HepG2 (cell line): Measurements from ENCODE around the gene STUB1. TPM values are rescaled to one million over a fixed set of nuclear protein-coding genes. Genes with fewer than 3 reads are reported as not detected.

Experiments
- FOXA1 ChIP-seq, 2 experiments: fragments of 450-650 bp in 1 of 2; sonication (generic) in 1 of 2; formaldehyde crosslinking in 1 of 2; IDR thresholded peaks; 2 replicates each; pipeline versions ENCODE4 v1.4.0 to v1.6.1; 2016 to 2020; ENCODE audit warnings: missing genetic modification reagents in 1 of 2
- PATZ1 ChIP-seq: sonication (generic); formaldehyde crosslinking; IDR thresholded peaks from 2 replicates; pipeline ENCODE4 v1.4.0; 2020; ENCODE audit warnings: missing genetic modification reagents
- PRDM15 ChIP-seq: sonication (generic); formaldehyde crosslinking; IDR thresholded peaks from 2 replicates; pipeline ENCODE4 v1.4.0; 2020; ENCODE audit warnings: missing genetic modification reagents
- TBX3 ChIP-seq: fragments of 450-650 bp; IDR thresholded peaks from 2 replicates; pipeline ENCODE4 v1.6.1; 2017; ENCODE audit warnings: antibody characterized with exemption, mild to moderate bottlenecking, inconsistent platforms, borderline replicate concordance
- ZBTB2 ChIP-seq: sonication (generic); formaldehyde crosslinking; IDR thresholded peaks from 2 replicates; pipeline ENCODE4 v1.8.0; 2022; ENCODE audit warnings: low read depth, missing genetic modification reagents
- ZNF17 ChIP-seq: sonication (generic); formaldehyde crosslinking; IDR thresholded peaks from 2 replicates; pipeline ENCODE4 v1.5.0; 2020; ENCODE audit warnings: mild to moderate bottlenecking, missing genetic modification reagents
- ZNF720 ChIP-seq: sonication (generic); formaldehyde crosslinking; IDR thresholded peaks from 2 replicates; pipeline ENCODE4 v1.4.0; 2020; ENCODE audit warnings: missing genetic modification reagents
- ZNF772 ChIP-seq: sonication (generic); formaldehyde crosslinking; IDR thresholded peaks from 2 replicates; pipeline ENCODE4 v1.5.0; 2020; ENCODE audit warnings: mild to moderate bottlenecking, missing genetic modification reagents
- polyA plus RNA-seq, 8 experiments: library from polyadenylated mRNA; depleted of rRNA in 3 of 8; stranded (reverse) in 7 of 8; unstranded in 1 of 8; fragments of >200 nt; fragmentation: Illumina TruSeq in 4 of 8; extraction: Trizol in 4 of 8; gene quantifications; 2 replicates each; pipeline versions ENCODE4 v1.2.1 to v1.2.3, GENCODE V29; 2011 to 2016; ENCODE audit warnings: low read depth in 4 of 8, missing spikeins in 1 of 8, mixed read lengths in 1 of 8; ENCODE audit not compliant: insufficient read depth in 1 of 8
- total RNA-seq, 5 experiments: library from RNA; depleted of rRNA; stranded (reverse); fragments of >200 nt; fragmentation: Illumina TruSeq; extraction: Trizol; gene quantifications; 2 replicates each; pipeline ENCODE4 v1.2.3, GENCODE V29; 2016; ENCODE audit warnings: low read depth in 1 of 5
- TF ChIP-seq, protein P1 (sequence below): sonication (generic); formaldehyde crosslinking; IDR thresholded peaks from 2 replicates; pipeline ENCODE4 v1.5.0; 2020; ENCODE audit warnings: missing genetic modification reagents
- TF ChIP-seq, protein P2 (sequence below): sonication (generic); formaldehyde crosslinking; IDR thresholded peaks from 2 replicates; pipeline ENCODE4 v1.5.0; 2020; ENCODE audit warnings: mild to moderate bottlenecking, missing genetic modification reagents, borderline replicate concordance

STUB1 gene
- total and polyA plus RNA-seq, 2 of the 13 experiments (the other 11 are each of a cell fraction or from before 2014, with no cell fraction given), result 52.9 to 78.2 TPM

DNA sequence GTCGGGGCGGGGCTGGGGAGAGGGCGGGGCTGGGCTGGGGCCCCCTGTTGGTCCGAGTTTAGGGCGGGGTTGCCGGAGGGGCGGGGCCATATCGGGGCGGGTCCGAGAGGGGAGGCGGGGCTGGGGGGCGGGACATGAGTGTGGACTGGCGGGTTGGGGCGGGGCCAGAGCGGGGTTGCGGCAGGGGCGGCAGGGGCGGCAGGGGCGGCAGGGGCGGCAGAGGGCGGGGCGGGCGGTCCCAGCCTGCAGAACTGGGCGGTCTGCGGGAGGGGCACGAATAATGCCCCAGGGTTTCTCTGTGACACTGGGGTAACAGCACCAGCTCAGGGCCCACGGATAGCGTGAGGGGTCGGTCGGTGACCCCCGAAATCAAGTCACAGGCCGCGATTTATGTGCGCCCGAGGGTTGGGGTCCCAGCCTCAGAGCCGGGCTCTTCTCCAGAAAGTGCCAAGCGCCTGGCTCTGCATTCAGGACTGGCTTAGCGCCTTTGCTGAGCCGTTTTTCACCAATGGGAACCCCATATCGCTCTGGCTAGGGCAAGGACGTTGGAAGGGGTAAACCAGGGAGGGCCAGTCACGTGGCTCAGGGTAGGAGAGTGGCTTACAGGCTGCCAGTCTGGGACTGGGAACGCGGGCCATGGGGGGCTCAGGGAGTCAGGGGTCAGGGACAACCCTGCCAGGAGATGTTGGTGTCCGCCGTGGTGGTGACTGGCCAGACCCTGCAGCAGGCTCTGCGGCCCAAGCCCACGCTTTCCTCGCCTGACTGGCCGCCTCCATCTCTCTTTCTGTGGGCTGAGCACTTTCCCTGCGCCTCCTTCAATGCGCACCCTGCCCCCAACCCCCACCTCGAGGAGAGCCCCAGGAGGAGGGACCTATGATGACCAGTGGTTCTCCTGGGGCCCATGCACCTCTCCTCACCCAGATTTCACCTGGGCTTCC, 42.9 kb upstream of the STUB1 start (continued):
- TF ChIP-seq FOXA1 (IDR thresholded peaks at IDR 0.05) (no peak), FOXA1 (CRISPR knock-in tag; IDR thresholded peaks at IDR 0.05) (no peak), ZNF772 (peak; percentile 62; the same call in 1 of the 2 replicates), TBX3 (no peak), PRDM15 (CRISPR knock-in tag) (no peak), PATZ1 (CRISPR knock-in tag) (peak; percentile 67; the same call in 1 of the 2 replicates), ZNF720 (CRISPR knock-in tag) (no peak), ZNF17 (CRISPR knock-in tag) (no peak), ZBTB2 (no peak)
- TF ChIP-seq, protein P1, sequence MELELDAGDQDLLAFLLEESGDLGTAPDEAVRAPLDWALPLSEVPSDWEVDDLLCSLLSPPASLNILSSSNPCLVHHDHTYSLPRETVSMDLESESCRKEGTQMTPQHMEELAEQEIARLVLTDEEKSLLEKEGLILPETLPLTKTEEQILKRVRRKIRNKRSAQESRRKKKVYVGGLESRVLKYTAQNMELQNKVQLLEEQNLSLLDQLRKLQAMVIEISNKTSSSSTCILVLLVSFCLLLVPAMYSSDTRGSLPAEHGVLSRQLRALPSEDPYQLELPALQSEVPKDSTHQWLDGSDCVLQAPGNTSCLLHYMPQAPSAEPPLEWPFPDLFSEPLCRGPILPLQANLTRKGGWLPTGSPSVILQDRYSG, result no peak
- TF ChIP-seq, protein P2, sequence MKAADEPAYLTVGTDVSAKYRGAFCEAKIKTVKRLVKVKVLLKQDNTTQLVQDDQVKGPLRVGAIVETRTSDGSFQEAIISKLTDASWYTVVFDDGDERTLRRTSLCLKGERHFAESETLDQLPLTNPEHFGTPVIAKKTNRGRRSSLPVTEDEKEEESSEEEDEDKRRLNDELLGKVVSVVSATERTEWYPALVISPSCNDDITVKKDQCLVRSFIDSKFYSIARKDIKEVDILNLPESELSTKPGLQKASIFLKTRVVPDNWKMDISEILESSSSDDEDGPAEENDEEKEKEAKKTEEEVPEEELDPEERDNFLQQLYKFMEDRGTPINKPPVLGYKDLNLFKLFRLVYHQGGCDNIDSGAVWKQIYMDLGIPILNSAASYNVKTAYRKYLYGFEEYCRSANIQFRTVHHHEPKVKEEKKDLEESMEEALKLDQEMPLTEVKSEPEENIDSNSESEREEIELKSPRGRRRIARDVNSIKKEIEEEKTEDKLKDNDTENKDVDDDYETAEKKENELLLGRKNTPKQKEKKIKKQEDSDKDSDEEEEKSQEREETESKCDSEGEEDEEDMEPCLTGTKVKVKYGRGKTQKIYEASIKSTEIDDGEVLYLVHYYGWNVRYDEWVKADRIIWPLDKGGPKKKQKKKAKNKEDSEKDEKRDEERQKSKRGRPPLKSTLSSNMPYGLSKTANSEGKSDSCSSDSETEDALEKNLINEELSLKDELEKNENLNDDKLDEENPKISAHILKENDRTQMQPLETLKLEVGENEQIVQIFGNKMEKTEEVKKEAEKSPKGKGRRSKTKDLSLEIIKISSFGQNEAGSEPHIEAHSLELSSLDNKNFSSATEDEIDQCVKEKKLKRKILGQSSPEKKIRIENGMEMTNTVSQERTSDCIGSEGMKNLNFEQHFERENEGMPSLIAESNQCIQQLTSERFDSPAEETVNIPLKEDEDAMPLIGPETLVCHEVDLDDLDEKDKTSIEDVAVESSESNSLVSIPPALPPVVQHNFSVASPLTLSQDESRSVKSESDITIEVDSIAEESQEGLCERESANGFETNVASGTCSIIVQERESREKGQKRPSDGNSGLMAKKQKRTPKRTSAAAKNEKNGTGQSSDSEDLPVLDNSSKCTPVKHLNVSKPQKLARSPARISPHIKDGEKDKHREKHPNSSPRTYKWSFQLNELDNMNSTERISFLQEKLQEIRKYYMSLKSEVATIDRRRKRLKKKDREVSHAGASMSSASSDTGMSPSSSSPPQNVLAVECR, result 0 out of 2 replicates have a peak, but pooled peaks have one; percentile 3
- TF ChIP-seq, all 625 proteins: peak for 44
